ENCODE measurements around the gene TMEM140. TPM values are rescaled to one million over a fixed set of nuclear protein-coding genes. Genes with fewer than 3 reads are reported as not detected.
A peak's percentile ranks its signal among the peaks of the same experiment; 100 is the strongest.

Gene TMEM140
- total and polyA plus RNA-seq, 9 of the 15 experiments (the other 6 are each of a cell fraction or from before 2014, with no cell fraction given), result 0.03 to 0.82 (median 0.23) TPM

- TF ChIP-seq ZNF280A (IDR thresholded peaks at IDR 0.05; ENCODE audit: low read depth, partially characterized antibody) (peak; percentile 90), CHD1 (IDR thresholded peaks at IDR 0.05; ENCODE audit: low read length) (no peak), MNT (conservative IDR thresholded peaks at IDR 0.05) (no peak), GTF2F1 (IDR thresholded peaks at IDR 0.05; ENCODE audit: low read depth, low read length) (no peak), CBX2 (IDR thresholded peaks at IDR 0.05; ENCODE audit: insufficient read depth, low read length, poor library complexity, severe bottlenecking) (no peak), POLR2AphosphoS2 (IDR thresholded peaks at IDR 0.05; ENCODE audit: low read length) (no peak), ZNF212 (CRISPR knock-in tag; IDR thresholded peaks at IDR 0.05) (no peak), MLLT1 (IDR thresholded peaks at IDR 0.05) (no peak), PHTF2 (CRISPR knock-in tag; IDR thresholded peaks at IDR 0.05) (no peak), DNMT1 (IDR thresholded peaks at IDR 0.05) (no peak), CHD4 (IDR thresholded peaks at IDR 0.05; ENCODE audit: insufficient read depth, insufficient replicate concordance, low read depth, low read length, poor library complexity, severe bottlenecking) (no peak), ARID3A (IDR thresholded peaks at IDR 0.05; ENCODE audit: borderline replicate concordance, low read depth, low read length) (no peak), ZBTB8A (IDR thresholded peaks at IDR 0.05; ENCODE audit: partially characterized antibody) (no peak), CC2D1A (IDR thresholded peaks at IDR 0.05) (peak; percentile 74; the same call in 1 of the 2 replicates), TFAM (CRISPR knock-in tag; conservative IDR thresholded peaks at IDR 0.05) (no peak), TCF7L2 (IDR thresholded peaks at IDR 0.05; ENCODE audit: low read depth, low read length) (no peak), MAFF (IDR thresholded peaks at IDR 0.05; ENCODE audit: low read length) (no peak), GATA2 (CRISPR knock-in tag; IDR thresholded peaks at IDR 0.05) (no peak), RFX5 (IDR thresholded peaks at IDR 0.05; ENCODE audit: low read depth, low read length) (no peak), KLF6 (CRISPR knock-in tag; IDR thresholded peaks at IDR 0.05; ENCODE audit: borderline replicate concordance) (no peak), ZNF143 (CRISPR knock-in tag; IDR thresholded peaks at IDR 0.05) (no peak)
Measured at GRCh38 chr7:135162382-135163001, 14.6 kb downstream of the TMEM140 start (continued).

Data from K562 (cell line).